GM18502 (cell line): Measurements from ENCODE around the gene MRTFB.

Experiments used
- ATAC-seq: cut with Tn5 transposase; IDR thresholded peaks from one replicate; pipeline ENCODE4 v1.9.1; 2021; ENCODE audit warnings: mild to moderate bottlenecking; ENCODE audit not compliant: unreplicated experiment, poor library complexity

Gene MRTFB

GRCh38 chr16:14268073-14268472, 197.0 kb downstream of the MRTFB start:
- ATAC-seq = no peak

DNA sequence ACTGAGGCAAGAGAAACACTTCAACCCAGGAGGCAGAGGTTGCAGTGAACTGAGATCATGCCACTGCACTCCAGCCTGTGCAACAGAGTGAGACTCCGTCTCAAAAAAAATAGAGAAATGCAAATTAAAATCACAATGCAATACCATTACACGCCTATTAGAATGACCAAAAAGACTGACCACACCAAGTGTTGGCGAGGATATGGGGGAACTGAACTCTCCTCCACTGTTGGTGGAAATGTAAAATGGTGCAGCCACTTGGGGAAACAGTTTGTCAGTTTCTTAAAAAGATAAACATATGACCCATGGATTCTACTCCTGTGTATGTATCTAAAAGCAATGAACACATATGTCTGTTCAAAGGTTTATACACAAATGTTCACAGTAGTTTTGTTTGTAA, 204.8 kb downstream of the MRTFB start:
- ATAC-seq = no peak

DNA sequence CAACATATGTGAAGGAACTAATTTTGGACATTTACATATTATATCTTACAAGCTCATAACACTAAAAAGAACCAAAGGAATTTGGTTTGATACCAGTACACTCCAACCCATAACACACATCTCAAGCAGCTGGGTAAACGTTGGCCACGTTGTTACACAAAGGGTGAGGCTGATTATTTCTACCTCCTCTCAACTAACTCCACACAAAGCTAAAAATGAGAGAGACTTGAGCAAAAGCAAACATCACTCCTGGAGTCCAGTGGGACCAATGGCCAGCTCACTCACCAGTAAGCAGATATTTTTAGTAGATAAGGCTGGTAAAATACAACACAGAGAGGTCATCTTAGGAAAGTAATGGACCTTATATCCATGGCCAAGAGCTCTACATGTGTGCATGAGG, 207.6 kb downstream of the MRTFB start:
- ATAC-seq = no peak

DNA sequence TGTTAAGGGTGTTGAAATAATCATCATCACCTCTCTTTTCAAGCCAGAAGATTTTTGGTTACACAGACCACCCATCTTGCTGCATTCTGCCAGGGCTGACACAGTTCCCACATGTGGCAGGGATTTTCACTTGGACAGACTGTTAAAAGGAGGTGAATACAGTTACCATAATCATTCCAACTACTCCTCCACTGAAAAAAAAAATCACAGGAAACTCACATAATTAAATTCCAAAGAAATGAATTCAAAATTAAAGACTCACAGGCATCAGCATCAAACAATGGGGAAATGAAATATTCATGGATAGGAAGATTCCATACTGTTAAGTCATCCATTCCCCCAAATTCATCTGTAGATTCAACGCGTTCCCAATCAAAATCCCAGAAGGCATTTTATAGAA, 209.4 kb downstream of the MRTFB start:
- no peak for ATAC-seq

DNA sequence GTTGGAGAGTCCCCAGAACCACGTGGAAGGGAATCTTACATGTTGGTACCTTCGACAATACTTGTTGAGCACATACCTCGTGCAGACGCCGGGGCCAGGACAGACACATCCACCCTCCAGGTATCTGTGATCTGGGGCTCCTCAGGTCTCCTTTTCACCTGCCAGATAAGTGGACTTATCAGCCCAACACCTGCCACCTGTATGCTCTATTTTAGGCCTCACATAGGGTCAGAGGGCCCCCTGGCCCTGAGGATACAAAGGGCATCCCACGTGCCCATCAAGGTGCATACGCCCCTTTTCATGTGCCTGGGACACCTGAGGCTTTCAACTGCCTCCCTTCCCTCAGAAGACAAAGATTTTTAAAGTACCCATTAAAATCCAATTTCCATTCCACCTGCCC, 212.7 kb downstream of the MRTFB start:
- ATAC-seq = no peak

DNA sequence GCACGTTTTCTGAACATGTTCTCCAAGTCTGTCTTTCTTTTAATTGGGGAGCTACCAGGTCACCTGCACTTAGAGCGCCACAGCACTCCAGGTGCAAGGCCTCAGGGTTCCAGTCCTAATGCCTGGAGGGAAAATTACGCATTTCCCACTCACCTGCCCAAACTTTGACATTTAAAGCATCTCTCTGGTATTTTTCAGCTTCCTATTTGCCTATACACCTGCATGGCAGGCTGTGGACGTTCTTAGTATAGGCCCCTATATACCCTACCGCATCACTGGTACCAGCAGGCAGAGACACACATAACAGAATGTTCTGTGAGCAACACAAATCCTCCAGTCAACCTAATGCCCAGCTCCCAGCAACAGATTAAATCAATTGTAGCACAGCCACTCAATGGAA, 213.3 kb downstream of the MRTFB start:
- ATAC-seq = no peak

DNA sequence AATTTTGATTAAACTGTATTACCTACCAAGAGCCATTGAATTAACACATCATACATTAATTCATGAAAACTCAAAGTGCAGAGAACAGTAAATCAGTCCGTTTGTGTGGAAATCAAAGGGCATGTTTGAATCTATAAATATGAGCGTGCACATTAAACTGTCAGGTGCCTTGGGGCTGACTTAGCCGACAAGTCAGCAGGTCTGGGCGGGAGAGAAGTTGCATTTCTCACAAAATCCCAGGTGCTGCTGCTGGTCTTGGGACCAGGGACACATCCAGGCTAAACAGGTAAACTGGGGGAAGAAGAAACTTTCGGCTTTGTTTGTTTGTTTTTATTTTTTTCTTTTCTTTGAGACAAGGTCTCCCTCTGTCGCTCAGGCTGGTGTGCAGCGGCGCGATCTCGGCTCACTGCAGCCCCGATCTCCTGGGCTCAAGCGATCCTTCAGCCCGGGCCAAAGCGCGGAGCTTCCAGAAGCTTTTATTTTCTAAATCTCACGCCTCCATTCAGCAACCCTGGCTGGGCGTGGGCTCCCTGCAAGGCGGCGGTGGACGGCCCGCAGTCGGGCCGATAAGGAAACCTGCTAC, 213.9 kb downstream of the MRTFB start:
- peak; percentile 41 for ATAC-seq

- ATAC-seq = peak; percentile 75
These were observed 214.6 kb downstream of the MRTFB start for GRCh38 chr16:14285513-14286367.

DNA sequence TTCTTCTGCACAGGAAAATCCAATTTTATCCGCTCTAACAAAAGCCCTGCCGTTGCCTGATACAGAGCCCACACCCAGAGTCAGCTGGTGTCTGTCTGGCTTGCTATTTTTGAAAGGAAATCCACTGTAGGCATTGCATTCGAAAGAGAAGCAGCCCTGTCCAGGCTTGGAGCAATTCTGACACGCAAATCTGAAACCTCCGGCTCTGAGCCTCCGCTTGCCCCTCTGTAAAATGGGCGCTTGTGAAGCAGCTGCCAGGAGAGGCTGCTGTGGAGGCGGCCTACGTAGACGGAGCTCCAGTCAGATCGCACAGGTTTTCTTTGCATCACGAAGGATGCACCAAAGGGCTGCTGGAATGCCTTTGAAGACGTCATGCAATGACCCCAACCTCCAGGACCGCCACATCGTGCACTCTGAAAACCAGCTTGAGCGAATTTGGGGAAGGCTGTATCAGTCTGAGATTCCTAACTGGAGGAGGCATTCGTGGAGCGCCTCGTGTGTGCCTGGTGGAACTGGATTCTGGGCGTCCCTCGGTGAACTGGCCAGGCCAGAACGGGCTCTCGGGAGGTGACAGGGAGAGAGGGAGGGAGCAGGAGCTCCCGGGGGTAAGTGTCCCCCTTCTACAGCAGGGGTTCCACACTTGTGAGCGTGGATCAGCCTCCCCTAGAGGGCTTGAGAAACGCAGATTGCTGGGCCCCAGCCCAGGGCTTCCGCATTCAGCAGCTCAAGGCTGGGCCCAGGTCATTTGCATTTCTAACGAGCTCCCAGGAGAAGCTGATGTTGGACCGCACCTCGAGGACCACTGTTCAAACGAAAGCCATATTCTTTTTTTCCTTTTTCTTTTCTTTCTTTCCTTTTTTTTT, 215.5 kb downstream of the MRTFB start:
- ATAC-seq = no peak

GRCh38 chr16:14289692-14290340, 218.7 kb downstream of the MRTFB start:
- ATAC-seq = no peak

GRCh38 chr16:14291286-14291685, 220.2 kb downstream of the MRTFB start:
- ATAC-seq = no peak

DNA sequence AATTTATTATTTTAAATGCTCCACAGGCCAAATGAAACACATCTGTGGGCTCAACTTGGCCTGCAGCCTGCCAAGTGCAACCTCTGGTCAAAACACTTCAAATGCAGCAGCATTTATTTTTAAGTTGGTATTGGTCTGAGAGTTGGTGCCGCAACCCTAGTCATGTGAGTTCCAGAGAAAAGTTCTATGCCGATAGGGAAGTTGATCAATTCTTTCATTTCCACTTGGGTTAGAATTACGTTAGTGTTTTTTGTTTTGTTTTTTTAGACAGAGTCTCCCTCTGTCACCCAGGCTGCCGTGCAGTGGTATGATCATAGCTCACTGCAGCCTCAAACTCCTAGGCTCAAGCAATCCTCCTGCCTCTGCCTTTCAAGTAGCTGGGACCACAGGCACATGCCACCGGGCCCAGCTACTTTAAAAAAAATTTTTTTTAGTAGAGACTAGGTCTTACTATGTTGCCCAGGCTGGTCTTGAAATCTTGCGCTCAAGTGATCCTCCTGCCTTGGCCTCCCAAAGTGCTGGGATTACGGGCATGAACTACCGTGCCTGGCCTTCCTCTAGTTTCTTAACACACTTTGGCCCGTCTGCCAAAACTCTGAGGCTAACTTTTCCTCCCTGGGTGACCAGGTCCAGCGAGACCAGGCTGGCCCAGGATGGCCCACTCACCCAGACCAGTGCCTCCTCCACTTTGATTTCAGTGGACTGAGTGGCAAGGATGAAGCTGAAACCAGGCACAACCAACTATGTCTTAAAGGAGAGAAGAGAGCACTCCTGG, 221.1 kb downstream of the MRTFB start:
- no peak for ATAC-seq

DNA sequence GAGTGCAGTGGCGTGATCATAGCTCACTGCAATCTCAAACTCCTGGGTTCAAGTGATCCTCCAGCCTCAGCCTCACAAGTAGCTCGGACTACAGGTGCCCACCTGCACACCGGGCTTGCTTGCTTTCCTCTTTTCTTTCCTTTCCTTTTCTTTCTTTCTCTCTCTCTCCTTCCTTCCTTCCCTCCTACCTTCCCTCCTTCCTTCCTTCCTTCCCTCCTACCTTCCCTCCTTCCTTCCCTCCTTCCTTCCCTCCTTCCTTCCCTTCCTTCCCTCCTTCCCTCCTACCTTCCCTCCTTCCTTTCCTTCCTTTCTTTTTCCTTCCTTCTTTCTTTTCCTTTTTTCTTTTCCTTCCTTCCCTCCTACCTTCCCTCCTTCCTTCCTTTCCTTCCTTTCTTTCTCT, 225.5 kb downstream of the MRTFB start:
- ATAC-seq = no peak

GRCh38 chr16:14298374-14299122, 227.4 kb downstream of the MRTFB start:
- ATAC-seq = no peak

DNA sequence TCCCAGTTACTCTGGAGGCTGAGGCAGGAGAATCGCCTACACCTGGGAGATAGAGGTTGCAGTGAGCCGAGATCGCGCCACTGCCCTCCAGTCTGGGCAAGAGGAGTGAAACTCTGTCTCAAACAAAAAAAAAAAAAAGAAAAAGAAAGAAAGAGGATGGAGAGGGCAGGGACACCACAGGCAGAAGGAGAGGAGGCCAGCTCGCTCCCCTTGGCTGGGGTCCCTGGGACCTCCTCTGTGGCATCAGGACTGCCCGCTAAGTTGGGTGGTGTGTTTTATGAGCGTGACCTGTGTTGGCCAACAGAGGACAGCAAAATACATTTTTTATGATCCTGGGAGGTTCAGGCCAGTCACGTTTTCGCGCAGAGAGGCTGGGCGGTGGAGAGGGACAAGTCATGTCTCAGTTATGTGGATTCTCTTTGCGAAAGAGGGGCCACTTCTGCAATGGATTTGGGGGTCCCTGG, 229.6 kb downstream of the MRTFB start:
- peak; percentile 54 for ATAC-seq

DNA sequence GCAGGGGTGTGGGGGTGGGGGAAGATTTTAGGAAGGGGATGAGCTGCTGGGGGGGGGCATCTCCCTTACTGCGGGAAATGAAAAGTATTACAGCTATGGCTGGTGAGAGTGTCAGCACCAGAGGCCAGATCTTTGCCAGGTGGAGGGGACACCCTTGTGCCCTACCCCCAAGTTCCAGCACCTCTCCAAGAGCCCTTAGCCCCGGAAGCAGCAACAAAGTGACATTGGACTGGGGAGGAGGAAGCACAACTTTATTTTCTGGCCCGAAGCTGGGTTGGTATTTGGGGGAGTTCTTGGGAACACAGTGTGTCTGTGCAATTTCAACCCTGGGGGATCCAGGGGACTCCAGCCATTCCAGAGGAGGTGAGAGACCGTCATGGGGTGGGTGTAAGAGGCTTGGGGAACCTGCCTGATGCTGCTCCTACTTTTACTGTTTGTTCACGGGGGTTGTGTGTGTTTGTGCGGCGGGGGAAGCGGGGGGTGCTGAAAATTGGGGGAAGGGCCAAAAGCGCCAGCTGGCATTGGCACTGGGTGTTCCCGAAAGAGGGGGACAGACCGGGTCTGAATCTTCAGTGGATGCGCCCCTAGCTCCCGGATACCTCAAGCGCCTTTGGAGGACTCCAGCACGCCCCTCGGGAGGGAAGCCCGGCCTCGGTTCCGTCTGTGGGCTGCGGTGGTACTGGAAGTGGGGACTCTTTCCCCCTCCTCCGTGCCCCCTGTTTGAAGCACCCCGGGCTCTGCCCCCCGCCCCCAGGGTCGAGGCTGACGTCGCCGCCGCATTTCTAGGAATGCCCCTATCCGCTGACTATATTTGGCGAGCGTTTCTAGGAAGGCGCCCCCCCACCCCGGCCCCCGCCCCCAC, 230.3 kb downstream of the MRTFB start:
- ATAC-seq = no peak

- peak; percentile 66 for ATAC-seq
These were observed 230.9 kb downstream of the MRTFB start for GRCh38 chr16:14302031-14302398.
